Pancreas (tissue), 10 donors: Measurements from ENCODE around the gene TNNI2. TPM values are rescaled to one million over a fixed set of nuclear protein-coding genes. Genes with fewer than 3 reads are reported as not detected.

Experiments used
- ATAC-seq, 4 donors: fragments of 200-7000 bp; cut with Tn5 transposase; one replicate each; pipeline versions ENCODE4 v1.8.0 to v1.9.1; 2020; ENCODE audit warnings: mild to moderate bottlenecking in 4 of 4, moderate library complexity in 4 of 4
- DNase-seq, 6 donors: peaks; one replicate each; pipeline ENCODE4 v3.0.0-alpha.2; 2020
- FAIRE-seq: peaks from 2 replicates; lab custom pipeline; 2012; peaks lifted over from hg19 to GRCh38; lab: Jason Lieb, UNC
- H3K27ac ChIP-seq, 4 donors: fragments of 200-600 bp; sonication (generic); 1 replicate in 3 of 4; 2 replicates in 1 of 4; pipeline versions ENCODE4 v1.5.0 to v1.8.0; 2020
- H3K27me3 ChIP-seq, 4 donors: fragments of 200-600 bp; one replicate each; pipeline ENCODE4 v1.8.0; 2021
- H3K36me3 ChIP-seq, 3 donors: fragments of 200-600 bp; sonication (generic) in 1 of 3; one replicate each; pipeline versions ENCODE4 v1.5.0 to v1.8.0; 2020 to 2021
- H3K4me1 ChIP-seq, 3 donors: fragments of 200-600 bp; one replicate each; pipeline ENCODE4 v1.8.0; 2021
- H3K4me3 ChIP-seq, 4 donors: fragments of 200-600 bp; sonication (generic) in 2 of 4; one replicate each; pipeline versions ENCODE4 v1.5.0 to v1.8.0; 2020 to 2021
- H3K9me3 ChIP-seq, 4 donors: fragments of 200-600 bp; one replicate each; pipeline ENCODE4 v1.8.0; 2021
- WGBS, 2 donors: extraction: QIAGEN DNeasy Blood & Tissue Kit; methylation state at CpG; one replicate each; pipeline ENCODE4 v1.1.7; 2013; 5-methylcytosine and 5-hydroxymethylcytosine counted together
- intact Hi-C, 3 donors: fragments of 100-400 bp; cut with DNase I; formaldehyde crosslinking; loops; one replicate each; pipeline versions ENCODE4 v1.11.1 to v1.14.2; 2022
- polyA plus RNA-seq, 2 donors: library from polyadenylated mRNA; stranded (reverse); fragments of 200-250 nt; gene quantifications; one replicate each; pipeline ENCODE4 v1.2.3, GENCODE V29; 2013
- total RNA-seq, 6 donors: library from RNA; stranded (reverse); fragmentation: NEBNext Ultra II Directional in 4 of 6; extraction: Animal tissue kit (Norgen Biotek cat#: 25700) in 4 of 6; gene quantifications; one replicate each; pipeline versions ENCODE4 v1.2.1 to v1.2.4, GENCODE V29; 2021 to 2023
- TF ChIP-seq, protein P1 (sequence below), 4 donors: fragments of 200-600 bp; sonication (generic) in 3 of 4; IDR thresholded peaks; one replicate each; pipeline versions ENCODE4 v1.5.0 to v1.8.0; 2021; ENCODE audit warnings: antibody characterized with exemption in 4 of 4
- donor health status: healthy with polysubstance abuse.
- donor health status: DM: no; HTN: no; CAD: no; lungs with moderate emphysema.
- donor health status: DM: no; HTN: no; CAD: no.
- donor health status: control.
- donor health status: control.
- donor health status: Bipolar disorder and iron deficiency.
- donor health status: DM: yes; HTN: yes; CAD: no.
- donor health status: DM: no; HTN: no; CAD: no.
- donor health status: DM: no; HTN: no; CAD: no.
- donor health status: DM: yes; HTN: yes; CAD: no.

Gene TNNI2
- total and polyA plus RNA-seq, 8 donors = 2.5 to 57.4 (median 6.6) TPM; not detected in 1

DNA sequence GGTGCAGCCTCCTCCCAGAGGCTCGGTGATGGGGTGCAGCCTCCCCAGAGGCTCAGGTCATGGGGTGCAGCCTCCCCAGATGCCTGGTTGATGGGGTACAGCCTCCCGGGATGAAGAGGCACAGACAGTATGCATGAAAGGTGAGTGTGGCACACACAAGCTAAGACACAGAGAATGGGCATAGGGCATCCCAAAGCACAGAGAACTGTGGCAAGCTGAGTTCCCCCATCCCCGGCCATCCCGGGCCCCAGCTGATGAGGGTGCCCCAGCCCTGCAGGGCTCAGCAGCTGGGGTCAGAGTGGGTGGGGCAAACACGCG lies 8.8 kb upstream of the TNNI2 start:
- no peaks in the 10 kb centered on the region for H3K9me3 ChIP-seq

DNA sequence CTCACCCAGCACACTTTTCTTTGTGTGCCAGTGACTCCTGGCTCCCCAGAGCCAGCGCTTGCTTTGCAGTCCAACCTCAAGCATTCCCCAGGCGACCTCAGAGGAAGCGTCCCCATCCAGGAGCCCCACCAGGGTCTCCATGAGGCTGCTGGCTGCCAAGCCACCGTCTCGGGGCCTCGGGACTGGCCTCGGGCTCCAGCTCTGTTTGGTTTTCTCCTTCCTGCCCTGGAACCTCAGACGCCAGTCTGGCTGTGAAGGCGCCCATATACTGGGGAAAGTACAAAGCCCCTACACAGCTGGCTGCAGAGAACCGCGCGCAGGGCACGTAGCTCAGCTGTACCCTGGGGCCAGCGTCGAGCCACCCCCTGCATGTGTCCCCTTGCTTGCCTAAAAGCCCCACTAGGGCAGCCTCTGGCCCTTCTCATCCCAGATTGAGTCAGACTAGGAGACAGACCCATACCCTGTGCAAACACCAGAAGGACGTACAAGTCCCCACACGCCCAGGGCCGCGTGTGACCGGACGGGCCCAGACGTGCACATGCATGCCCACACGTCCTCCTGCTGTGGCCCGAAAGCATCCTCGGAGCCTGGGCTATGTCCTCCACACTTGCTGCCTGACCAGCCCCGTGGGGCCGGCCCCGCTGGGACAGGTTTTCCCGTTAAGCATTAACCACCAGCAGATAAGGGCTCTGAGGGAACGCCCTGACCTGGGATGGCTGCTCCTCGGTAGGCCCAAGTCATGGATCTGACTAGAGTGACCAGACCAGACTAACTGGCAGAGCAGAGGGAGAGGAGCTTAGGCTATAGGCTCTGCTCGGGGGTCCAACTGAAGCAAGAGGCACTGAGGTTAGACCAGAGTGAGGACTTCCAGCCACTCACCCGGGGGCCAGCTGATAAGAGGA lies 8.2 kb upstream of the TNNI2 start:
- H3K27ac ChIP-seq = peak overlapping the region; percentile 67 to 96 (median 82)
- TF ChIP-seq, protein P1, sequence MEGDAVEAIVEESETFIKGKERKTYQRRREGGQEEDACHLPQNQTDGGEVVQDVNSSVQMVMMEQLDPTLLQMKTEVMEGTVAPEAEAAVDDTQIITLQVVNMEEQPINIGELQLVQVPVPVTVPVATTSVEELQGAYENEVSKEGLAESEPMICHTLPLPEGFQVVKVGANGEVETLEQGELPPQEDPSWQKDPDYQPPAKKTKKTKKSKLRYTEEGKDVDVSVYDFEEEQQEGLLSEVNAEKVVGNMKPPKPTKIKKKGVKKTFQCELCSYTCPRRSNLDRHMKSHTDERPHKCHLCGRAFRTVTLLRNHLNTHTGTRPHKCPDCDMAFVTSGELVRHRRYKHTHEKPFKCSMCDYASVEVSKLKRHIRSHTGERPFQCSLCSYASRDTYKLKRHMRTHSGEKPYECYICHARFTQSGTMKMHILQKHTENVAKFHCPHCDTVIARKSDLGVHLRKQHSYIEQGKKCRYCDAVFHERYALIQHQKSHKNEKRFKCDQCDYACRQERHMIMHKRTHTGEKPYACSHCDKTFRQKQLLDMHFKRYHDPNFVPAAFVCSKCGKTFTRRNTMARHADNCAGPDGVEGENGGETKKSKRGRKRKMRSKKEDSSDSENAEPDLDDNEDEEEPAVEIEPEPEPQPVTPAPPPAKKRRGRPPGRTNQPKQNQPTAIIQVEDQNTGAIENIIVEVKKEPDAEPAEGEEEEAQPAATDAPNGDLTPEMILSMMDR (IDR thresholded peaks at IDR 0.05) = no peak

More for the DNA sequence above, 8.8 kb upstream of the TNNI2 start:
- FAIRE-seq (no peak), DNase-seq (no peak), ATAC-seq (no peak)
- Histone ChIP-seq H3K4me3 (no peak overlapping the region), H3K27me3 (no peaks in the 10 kb centered on the region), H3K36me3 (no peaks in the 10 kb centered on the region), H3K27ac (peak overlapping the region; percentile 54 to 96 (median 80)), H3K4me1 (peaks cover 49 to 61% (median 50%) of the 10 kb centered on the region in 3 donors)
- WGBS, 2 donors = 54 to 58% methylated on average over 6 of the region's 6 CpGs
- TF ChIP-seq, protein P1 (IDR thresholded peaks at IDR 0.05) = no peak
- intact Hi-C loops = loop anchor here in 2 of 3 donors (5.0 kb wide), 1 partner anchor 133 kb away; the partner anchor contains the start of gene KRTAP5-6 (in 2 of the 2)

DNA sequence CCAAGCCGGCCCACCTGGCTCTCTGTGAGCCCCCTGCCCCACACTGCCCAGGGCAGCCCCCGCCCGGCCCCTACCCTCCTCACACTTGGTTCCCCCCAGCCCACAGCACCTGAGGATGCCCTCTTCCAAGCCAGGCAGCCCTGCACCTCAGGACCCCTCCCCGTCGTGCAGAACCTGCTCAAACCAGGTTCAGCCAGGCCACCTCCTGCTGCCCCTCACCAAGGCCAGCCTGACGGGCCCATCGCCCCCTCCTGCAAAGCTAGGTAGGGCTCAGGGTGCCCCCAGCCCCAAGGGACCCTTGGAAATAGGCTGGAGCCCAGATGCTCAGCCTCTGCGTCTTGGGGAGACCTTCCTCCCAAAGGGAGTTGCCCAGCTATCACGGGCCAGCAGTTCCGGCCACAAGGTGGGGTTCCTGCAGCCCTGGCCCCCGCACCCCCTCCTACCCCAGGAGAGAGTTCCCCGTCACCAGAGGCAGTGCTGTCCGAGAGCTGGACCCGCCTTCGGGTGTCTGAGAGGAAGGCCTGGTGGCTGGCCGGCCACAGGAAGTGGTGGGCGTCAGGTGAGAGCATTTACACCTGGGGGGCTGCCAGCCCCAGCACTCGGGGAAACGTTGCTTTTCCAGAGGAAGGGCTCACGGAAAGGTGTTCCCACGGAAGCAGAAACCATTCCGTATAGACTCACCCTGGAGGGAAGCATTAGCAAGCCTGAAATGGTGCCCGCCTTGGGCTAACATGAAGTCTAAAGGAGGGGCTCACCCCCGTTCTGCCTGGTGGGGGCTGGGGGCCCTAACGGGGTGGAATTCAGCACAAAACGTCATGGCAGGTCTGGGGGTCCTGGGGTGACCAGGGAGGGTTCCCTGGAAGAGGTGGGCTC lies 7.2 kb upstream of the TNNI2 start:
- H3K4me1 ChIP-seq = peaks cover 46 to 59% (median 50%) of the 10 kb centered on the region in 3 donors
- no peaks in the 10 kb centered on the region for H3K27me3 ChIP-seq
- H3K4me3 ChIP-seq = no peak overlapping the region
- FAIRE-seq (no peak), ATAC-seq (no peak), DNase-seq (peak in 5 of 6 donors; percentile 21 to 82 (median 51))
- TF ChIP-seq, protein P1 (IDR thresholded peaks at IDR 0.05) = no peak
- H3K36me3 ChIP-seq = no peaks in the 10 kb centered on the region
- 62 to 66% methylated on average over 25 to 26 of the region's 26 CpGs for WGBS, 2 donors
- H3K27ac ChIP-seq = peak overlapping the region; percentile 67 to 96 (median 82)
- H3K9me3 ChIP-seq = no peaks in the 10 kb centered on the region
- intact Hi-C loops = loop anchor here in 2 of 3 donors (5.0 kb wide), 1 partner anchor 134 kb away; the partner anchor contains the start of gene KRTAP5-6 (in 2 of the 2)

More for the DNA sequence above, 8.2 kb upstream of the TNNI2 start:
- Histone ChIP-seq H3K4me1 (peaks cover 46 to 61% (median 50%) of the 10 kb centered on the region in 3 donors), H3K9me3 (no peaks in the 10 kb centered on the region), H3K27me3 (no peaks in the 10 kb centered on the region), H3K36me3 (no peaks in the 10 kb centered on the region), H3K4me3 (no peak overlapping the region)
- ATAC-seq (peak; percentile 55 to 72 (median 64)), FAIRE-seq (no peak), DNase-seq (peak; percentile 86 to 95 (median 90))
- WGBS, 2 donors = 17 to 19% methylated on average over 33 of the region's 33 CpGs
- intact Hi-C loops = loop anchor here in 2 of 3 donors (5.0 kb wide), 1 partner anchor 133 kb away; the partner anchor contains the start of gene KRTAP5-6 (in 2 of the 2)

DNA sequence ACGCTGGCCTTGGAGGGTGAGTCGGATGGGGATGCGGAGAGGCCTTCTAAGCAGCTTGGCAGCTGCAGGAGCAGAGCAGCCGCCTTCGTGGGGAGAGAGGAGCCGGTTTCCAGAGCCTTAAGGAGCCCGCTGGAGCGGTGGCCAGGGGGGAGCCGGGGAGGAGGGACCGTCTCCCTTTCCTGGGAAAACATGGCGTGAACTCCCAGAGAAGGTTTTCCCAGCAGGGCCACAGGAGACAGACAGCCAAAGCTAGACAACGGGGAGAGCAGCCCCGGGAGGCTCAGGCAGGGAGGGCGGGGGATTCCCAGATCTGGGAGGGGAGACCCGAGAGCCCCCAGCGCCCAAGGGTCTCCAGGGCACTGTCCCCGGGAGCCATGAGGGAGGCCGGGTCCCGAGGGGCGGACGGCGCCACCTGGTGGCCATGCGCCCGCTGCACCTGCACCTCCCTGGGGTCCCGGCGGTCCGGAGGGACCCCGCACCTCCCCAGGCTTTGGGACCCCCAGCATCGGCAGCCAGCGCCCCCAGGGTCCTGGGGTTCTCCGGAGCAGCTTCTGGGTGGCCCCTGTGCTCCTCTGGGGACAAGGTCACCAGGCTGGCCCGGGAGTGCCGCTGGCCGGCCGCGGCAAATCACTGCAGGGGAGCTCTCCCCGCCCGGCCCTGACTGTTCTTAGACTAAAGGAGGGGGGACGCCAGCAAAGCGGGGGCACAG lies 6.4 kb upstream of the TNNI2 start:
- Histone ChIP-seq H3K27ac (peak overlapping the region; percentile 13 to 96 (median 89)), H3K4me1 (peaks cover 39 to 53% (median 43%) of the 10 kb centered on the region in 3 donors), H3K4me3 (peak overlapping the region in 1 of 4 donors; percentile 17), H3K9me3 (no peaks in the 10 kb centered on the region), H3K36me3 (no peaks in the 10 kb centered on the region), H3K27me3 (no peaks in the 10 kb centered on the region)
- WGBS, 2 donors = 14 to 20% methylated on average over 26 to 40 of the region's 40 CpGs
- intact Hi-C loops = loop anchor here in 2 of 3 donors (5.0 kb wide), 1 partner anchor 135 kb away; the partner anchor contains the start of gene KRTAP5-6 (in 2 of the 2)
- FAIRE-seq = no peak
- peak in 5 of 6 donors; percentile 45 to 92 (median 78) for DNase-seq
- peak; percentile 22 to 42 (median 26) for ATAC-seq
- TF ChIP-seq, protein P1 (IDR thresholded peaks at IDR 0.05) = peak; percentile 94 to 98 (median 96)
